Measurements from ENCODE around the gene CIDEC. TPM values are rescaled to one million over a fixed set of nuclear protein-coding genes. Genes with fewer than 3 reads are reported as not detected.

The CIDEC gene
- total and polyA plus RNA-seq, 9 of the 15 experiments (the other 6 are each of a cell fraction or from before 2014, with no cell fraction given) = not detected

GRCh38 chr3:9862391-9863057 lies 17.5 kb downstream of the CIDEC start (continued):
- TF ChIP-seq ZNF318 (IDR thresholded peaks at IDR 0.05; ENCODE audit: borderline replicate concordance in 1 of 2, low read depth in 1 of 2) (no peak), NR1H2 (CRISPR knock-in tag; IDR thresholded peaks at IDR 0.05) (no peak), ID3 (CRISPR knock-in tag; IDR thresholded peaks at IDR 0.05) (no peak), ID3 (tag; IDR thresholded peaks at IDR 0.05) (0 out of 2 replicates have a peak, but pooled peaks have one; percentile 37), AFF4 (CRISPR knock-in tag; IDR thresholded peaks at IDR 0.05) (0 out of 2 replicates have a peak, but pooled peaks have one; percentile 41), ETS1 (conservative IDR thresholded peaks at IDR 0.05; ENCODE audit: control insufficient read depth, low read depth, low read length) (peak; percentile 79), HDAC1 (IDR thresholded peaks at IDR 0.05) (0 out of 4 replicates have a peak, but pooled peaks of 1 of the 2 experiments have one; percentile 38), DACH1 (IDR thresholded peaks at IDR 0.05; ENCODE audit: partially characterized antibody) (no peak), ZSCAN29 (IDR thresholded peaks at IDR 0.05) (peak; percentile 41; the same call in 1 of the 2 replicates)
